ENCODE measurements around the gene CCDC92. TPM values are rescaled to one million over a fixed set of nuclear protein-coding genes. Genes with fewer than 3 reads are reported as not detected.

Gene CCDC92
- polyA plus RNA-seq, 1 experiment = 35.9 TPM

GRCh38 chr12:123892180-123892559 is 80.5 kb downstream of the CCDC92 start:
- CTCF ChIA-PET = no interaction called here
- Histone ChIP-seq H3K4me3 (ENCODE audit: low read depth, low read length) (no peak overlapping the region), H3K36me3 (ENCODE audit: control insufficient read depth, insufficient read depth, low read length) (no peaks in the 10 kb centered on the region), H3K27me3 (ENCODE audit: control insufficient read depth, insufficient read depth, low read length) (peaks cover 13% of the 10 kb centered on the region)
- DNase-seq (ENCODE audit: low read depth) = no peak
- POLR2A ChIA-PET = no interaction called here
- TF ChIP-seq CTCF (IDR thresholded peaks at IDR 0.05; ENCODE audit: insufficient read depth, low read depth, low read length) = no peak

- Histone ChIP-seq H3K27me3 (ENCODE audit: control insufficient read depth, insufficient read depth, low read length) (peaks cover 15% of the 10 kb centered on the region), H3K36me3 (ENCODE audit: control insufficient read depth, insufficient read depth, low read length) (no peaks in the 10 kb centered on the region), H3K4me3 (ENCODE audit: low read depth, low read length) (no peak overlapping the region)
- ChIA-PET CTCF (no interaction called here), POLR2A (no interaction called here)
- DNase-seq (ENCODE audit: low read depth) = no peak
- TF ChIP-seq CTCF (IDR thresholded peaks at IDR 0.05; ENCODE audit: insufficient read depth, low read depth, low read length) = no peak
Observed at GRCh38 chr12:123891516-123892179, 81.0 kb downstream of the CCDC92 start.

GRCh38 chr12:123891011-123891410 is 81.6 kb downstream of the CCDC92 start:
- H3K36me3 ChIP-seq (ENCODE audit: control insufficient read depth, insufficient read depth, low read length) = no peaks in the 10 kb centered on the region
- no peak for DNase-seq (ENCODE audit: low read depth)
- peaks cover 18% of the 10 kb centered on the region for H3K27me3 ChIP-seq (ENCODE audit: control insufficient read depth, insufficient read depth, low read length)
- POLR2A ChIA-PET = no interaction called here
- H3K4me3 ChIP-seq (ENCODE audit: low read depth, low read length) = no peak overlapping the region
- TF ChIP-seq CTCF (IDR thresholded peaks at IDR 0.05; ENCODE audit: insufficient read depth, low read depth, low read length) = no peak
- CTCF ChIA-PET = no interaction called here

GRCh38 chr12:123890536-123890902 is 82.1 kb downstream of the CCDC92 start:
- ChIA-PET POLR2A (no interaction called here), CTCF (no interaction called here)
- H3K4me3 ChIP-seq (ENCODE audit: low read depth, low read length) = no peak overlapping the region
- H3K36me3 ChIP-seq (ENCODE audit: control insufficient read depth, insufficient read depth, low read length) = no peaks in the 10 kb centered on the region
- no peak for DNase-seq (ENCODE audit: low read depth)
- peaks cover 18% of the 10 kb centered on the region for H3K27me3 ChIP-seq (ENCODE audit: control insufficient read depth, insufficient read depth, low read length)
- TF ChIP-seq CTCF (IDR thresholded peaks at IDR 0.05; ENCODE audit: insufficient read depth, low read depth, low read length) = no peak

GRCh38 chr12:123889848-123890535 is 82.6 kb downstream of the CCDC92 start:
- no peak for TF ChIP-seq CTCF (IDR thresholded peaks at IDR 0.05; ENCODE audit: insufficient read depth, low read depth, low read length)
- ChIA-PET POLR2A (no interaction called here), CTCF (no interaction called here)
- Histone ChIP-seq H3K27me3 (ENCODE audit: control insufficient read depth, insufficient read depth, low read length) (peaks cover 18% of the 10 kb centered on the region), H3K4me3 (ENCODE audit: low read depth, low read length) (no peak overlapping the region), H3K36me3 (ENCODE audit: control insufficient read depth, insufficient read depth, low read length) (no peaks in the 10 kb centered on the region)
- DNase-seq (ENCODE audit: low read depth) = no peak

Data from BJ (cell line).